Brain microvascular endothelial cell (primary cell): Measurements from ENCODE around the gene PATE1.
"Not testable (repeated sequence)": the region's sequence is repeated elsewhere in the genome, so short reads cannot be mapped to it uniquely, and the experiment has no call there.

Experiments used
- DNase-seq: peaks from one replicate; pipeline ENCODE4 v3.0.0-alpha.2; 2020
- H3K27ac ChIP-seq: fragments of 250-450 bp; sonication (Bioruptor Pico); 2 replicates; pipeline ENCODE4 v1.5.1; 2020; ENCODE audit warnings: mild to moderate bottlenecking, moderate library complexity
- H3K27me3 ChIP-seq: fragments of 250-450 bp; sonication (Bioruptor Pico); replicated peaks from 2 replicates; pipeline ENCODE4 v1.5.1; 2020; ENCODE audit warnings: mild to moderate bottlenecking
- H3K36me3 ChIP-seq: fragments of 250-450 bp; sonication (Bioruptor Pico); replicated peaks from 2 replicates; pipeline ENCODE4 v1.5.1; 2020; ENCODE audit warnings: mild to moderate bottlenecking
- H3K4me3 ChIP-seq: 2 replicates; pipeline ENCODE4 v1.5.1; 2011; ENCODE audit warnings: low read depth, mild to moderate bottlenecking, control low read depth, low read length, moderate library complexity
- in situ Hi-C: cut with HindIII; loops from 2 replicates; pipeline ENCODE4 v1.10.0; 2017; ENCODE audit warnings: low sequenced_read_pairs, low pct_ligation_motif_present
- TF ChIP-seq, protein P1 (sequence below): IDR thresholded peaks from 2 replicates; pipeline ENCODE4 v1.5.1; 2011; ENCODE audit warnings: low read depth, mild to moderate bottlenecking, moderate library complexity, low read length, control low read depth, inconsistent platforms; ENCODE audit errors: missing control alignments

Gene PATE1, protein sequence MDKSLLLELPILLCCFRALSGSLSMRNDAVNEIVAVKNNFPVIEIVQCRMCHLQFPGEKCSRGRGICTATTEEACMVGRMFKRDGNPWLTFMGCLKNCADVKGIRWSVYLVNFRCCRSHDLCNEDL

DNA sequence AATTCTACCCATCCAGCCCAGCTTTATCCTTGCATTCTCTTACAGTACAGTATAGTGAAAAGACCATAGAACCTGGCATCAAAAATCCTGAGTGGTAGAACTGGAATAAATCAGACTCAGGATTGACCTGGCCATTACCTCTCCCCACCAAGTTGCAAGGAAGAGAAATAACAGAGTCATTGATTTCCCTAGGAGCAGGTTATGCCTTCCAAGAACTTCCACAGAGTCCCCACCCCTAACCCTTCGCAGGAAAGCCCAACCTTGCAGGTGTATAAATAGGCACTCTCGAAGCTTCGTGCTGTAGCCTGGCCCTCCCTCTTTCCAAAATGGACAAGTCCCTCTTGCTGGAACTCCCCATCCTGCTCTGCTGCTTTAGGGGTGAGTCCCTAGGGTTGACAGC lies at the start of gene PATE1:
TSS of gene PATE1 (plus strand) at position 301 of the 400 bp plus-strand sequence. CDS start at position 327, 26 bp downstream.
- TF ChIP-seq, protein P1, sequence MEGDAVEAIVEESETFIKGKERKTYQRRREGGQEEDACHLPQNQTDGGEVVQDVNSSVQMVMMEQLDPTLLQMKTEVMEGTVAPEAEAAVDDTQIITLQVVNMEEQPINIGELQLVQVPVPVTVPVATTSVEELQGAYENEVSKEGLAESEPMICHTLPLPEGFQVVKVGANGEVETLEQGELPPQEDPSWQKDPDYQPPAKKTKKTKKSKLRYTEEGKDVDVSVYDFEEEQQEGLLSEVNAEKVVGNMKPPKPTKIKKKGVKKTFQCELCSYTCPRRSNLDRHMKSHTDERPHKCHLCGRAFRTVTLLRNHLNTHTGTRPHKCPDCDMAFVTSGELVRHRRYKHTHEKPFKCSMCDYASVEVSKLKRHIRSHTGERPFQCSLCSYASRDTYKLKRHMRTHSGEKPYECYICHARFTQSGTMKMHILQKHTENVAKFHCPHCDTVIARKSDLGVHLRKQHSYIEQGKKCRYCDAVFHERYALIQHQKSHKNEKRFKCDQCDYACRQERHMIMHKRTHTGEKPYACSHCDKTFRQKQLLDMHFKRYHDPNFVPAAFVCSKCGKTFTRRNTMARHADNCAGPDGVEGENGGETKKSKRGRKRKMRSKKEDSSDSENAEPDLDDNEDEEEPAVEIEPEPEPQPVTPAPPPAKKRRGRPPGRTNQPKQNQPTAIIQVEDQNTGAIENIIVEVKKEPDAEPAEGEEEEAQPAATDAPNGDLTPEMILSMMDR, result no peak
- DNase-seq, result no peak
- no peaks in the 10 kb centered on the region for H3K27me3 ChIP-seq
- H3K4me3 ChIP-seq, result no peak within 1 kb of the TSS
- H3K27ac ChIP-seq, result no peak within 1 kb of the TSS
- in situ Hi-C loops, result no loop called here
- H3K36me3 ChIP-seq, result no peaks in the 10 kb centered on the region

DNA sequence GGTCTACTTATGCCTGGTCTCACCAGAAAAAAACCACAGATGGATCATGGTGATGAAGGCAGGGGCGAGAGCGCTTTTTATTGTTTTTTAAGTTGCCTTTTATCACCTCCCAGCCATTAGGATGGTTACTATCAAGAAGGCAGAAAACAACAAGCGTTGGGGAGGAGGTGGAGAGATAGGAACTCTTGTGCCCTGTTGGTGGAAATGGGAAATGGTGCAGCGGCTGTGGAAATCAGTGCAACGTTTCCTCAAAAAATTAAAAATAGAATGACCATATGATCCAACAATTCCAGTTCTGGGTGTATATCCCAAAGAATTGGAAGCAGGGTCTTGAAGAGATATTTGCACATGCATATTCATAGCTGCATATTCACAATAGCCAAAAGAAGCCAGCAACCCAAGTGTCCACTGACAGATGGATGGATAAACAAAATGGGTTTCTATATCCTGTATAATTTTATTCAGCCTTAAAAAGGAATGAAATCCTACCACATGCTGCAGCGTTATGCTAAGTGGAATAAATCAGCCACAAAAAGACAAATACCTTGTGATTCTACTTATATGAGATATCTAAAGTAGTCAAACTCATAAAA lies 45.0 kb upstream of the PATE1 start:
- Histone ChIP-seq H3K27ac (no peak overlapping the region), H3K36me3 (no peaks in the 10 kb centered on the region), H3K4me3 (no peak overlapping the region), H3K27me3 (no peaks in the 10 kb centered on the region)
- TF ChIP-seq, protein P1, result no peak
- in situ Hi-C loops, result no loop called here
- no peak for DNase-seq

DNA sequence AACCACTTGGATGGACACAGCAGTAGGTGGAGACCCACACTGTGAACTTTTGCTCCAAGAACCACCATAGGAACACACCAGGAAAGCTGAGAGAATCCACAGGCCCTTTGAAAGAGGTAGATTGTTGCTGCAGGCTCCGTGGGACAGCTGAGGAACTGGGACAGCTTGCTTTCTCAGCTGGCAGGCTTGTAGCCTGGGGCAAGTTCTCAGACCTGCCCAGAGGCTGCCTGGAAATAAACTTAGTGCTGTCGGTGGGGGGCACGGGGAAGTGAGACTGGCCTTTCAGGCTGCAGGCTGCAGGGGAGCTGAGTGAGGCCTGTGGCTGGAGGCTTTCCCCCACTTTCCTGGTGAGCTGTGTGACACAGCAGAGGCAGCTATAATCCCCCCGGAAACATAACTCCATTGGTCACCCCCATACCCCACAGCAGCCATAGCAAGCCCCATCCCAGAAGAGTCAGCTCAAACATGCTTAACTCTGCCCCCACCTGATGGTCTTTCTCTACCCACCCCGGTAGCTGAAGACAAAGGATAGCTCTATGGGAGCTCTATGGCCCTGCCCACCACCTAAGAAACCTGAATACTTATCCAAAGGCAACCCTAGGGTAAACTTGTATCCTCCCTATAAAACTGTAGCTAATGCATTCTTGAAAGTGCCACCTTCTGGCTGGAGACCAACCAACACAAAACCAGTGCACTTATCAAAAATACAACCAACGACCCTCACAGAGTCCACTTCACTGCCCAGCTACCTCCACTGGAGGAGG lies 44.0 kb upstream of the PATE1 start:
- TF ChIP-seq, protein P1, result no peak
- in situ Hi-C loops, result no loop called here
- Histone ChIP-seq H3K27ac (no peak overlapping the region), H3K27me3 (no peaks in the 10 kb centered on the region), H3K4me3 (no peak overlapping the region), H3K36me3 (no peaks in the 10 kb centered on the region)
- no peak for DNase-seq

DNA sequence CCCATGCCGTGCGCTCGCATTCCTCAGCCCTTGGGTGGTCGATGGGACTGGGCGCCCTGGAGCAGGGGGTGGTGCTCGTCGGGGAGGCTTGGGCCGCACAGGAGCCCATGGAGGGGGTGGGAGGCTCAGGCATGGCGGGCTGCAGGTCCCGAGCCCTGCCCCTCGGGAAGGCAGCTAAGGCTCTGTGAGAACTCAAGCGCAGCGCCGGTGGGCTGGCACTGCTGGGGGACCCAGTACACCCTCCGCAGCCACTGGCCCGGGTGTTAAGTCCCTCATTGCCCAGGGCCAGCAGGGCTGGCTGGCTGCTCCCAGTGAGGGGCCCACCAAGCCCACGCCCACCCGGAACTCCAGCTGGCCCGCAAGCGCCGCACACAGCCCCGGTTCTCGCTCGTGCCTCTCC lies 41.4 kb upstream of the PATE1 start:
- H3K4me3 ChIP-seq, H3K27ac ChIP-seq, H3K27me3 ChIP-seq, in situ Hi-C loops, DNase-seq, H3K36me3 ChIP-seq: not testable (repeated sequence)

DNA sequence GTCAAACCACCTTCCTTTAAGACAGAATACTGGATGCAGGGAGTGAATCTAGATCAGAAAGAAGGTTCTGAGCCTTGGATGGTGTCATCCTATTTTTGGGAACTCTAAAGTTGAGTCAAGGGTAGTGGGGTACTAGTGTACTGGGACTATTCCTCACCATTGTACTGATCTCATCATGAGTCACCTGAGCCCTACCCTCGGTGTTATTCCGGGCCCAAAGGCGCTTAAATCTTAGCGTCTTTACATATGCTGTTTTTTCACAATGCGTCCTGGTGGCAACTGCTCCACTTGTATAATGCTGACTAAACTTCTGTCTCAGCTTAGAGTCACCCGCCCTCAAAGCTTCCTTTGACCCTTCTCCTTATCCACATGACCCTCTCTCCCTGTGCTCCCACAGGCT lies 25.3 kb upstream of the PATE1 start:
- no peak overlapping the region for H3K4me3 ChIP-seq
- DNase-seq, result no peak
- TF ChIP-seq, protein P1, result no peak
- H3K27me3 ChIP-seq, result no peaks in the 10 kb centered on the region
- no peak overlapping the region for H3K27ac ChIP-seq
- no peaks in the 10 kb centered on the region for H3K36me3 ChIP-seq
- in situ Hi-C loops, result no loop called here

DNA sequence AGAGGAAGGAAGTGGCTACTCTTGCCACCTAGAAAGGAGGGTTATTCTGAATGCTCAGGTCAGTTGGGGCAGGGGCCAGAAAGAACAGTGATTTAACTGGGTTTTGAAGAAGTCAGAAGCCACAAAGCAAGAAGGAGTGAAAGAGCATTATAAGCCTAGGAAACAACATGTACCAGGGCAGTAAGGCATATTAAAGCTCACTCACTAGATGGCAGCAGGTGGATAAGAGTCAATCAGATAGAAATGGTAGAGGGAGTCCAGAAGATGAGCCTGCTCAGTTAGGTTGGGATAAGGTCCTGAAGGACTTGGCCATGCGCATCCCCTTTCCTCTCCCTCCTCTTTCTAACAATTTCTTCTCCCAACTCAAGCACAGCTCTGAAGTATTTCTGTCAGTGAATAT lies 22.0 kb upstream of the PATE1 start:
- DNase-seq, result peak; percentile 16
- in situ Hi-C loops, result no loop called here
- H3K27me3 ChIP-seq, result no peaks in the 10 kb centered on the region
- TF ChIP-seq, protein P1, result peak; percentile 17
- no peak overlapping the region for H3K4me3 ChIP-seq
- no peak overlapping the region for H3K27ac ChIP-seq
- no peaks in the 10 kb centered on the region for H3K36me3 ChIP-seq
